ENCODE measurements around the gene TTC39C. TPM values are rescaled to one million over a fixed set of nuclear protein-coding genes. Genes with fewer than 3 reads are reported as not detected.

TTC39C gene
- total RNA-seq, 1 donor, result 42.7 TPM

DNA sequence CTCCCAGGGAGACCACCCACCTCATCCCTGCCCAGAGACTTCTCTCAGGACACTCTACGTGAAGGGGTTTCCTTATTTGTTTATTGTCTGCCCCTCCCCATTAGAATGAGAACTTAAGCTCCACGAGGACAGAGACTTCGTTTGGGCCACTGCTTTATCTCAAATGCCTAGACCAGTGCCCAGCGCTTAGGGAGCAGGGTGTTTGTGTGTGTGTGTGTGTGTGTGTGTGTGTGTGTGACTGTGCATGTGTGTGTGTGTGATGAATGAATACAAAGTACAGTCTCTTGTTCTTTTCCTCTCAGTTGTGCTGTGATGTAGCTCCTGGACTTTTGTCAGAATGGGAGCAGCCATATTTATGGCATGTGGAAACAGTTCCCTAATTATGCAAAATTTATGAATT lies 89.9 kb downstream of the TTC39C start:
- peaks cover 5% of the 10 kb centered on the region for H4K20me1 ChIP-seq (ENCODE audit: insufficient read depth, low read length)
- no peaks in the 10 kb centered on the region for H3K4me1 ChIP-seq (ENCODE audit: insufficient read depth, low read length)
- peaks cover 4% of the 10 kb centered on the region for H3K36me3 ChIP-seq (ENCODE audit: insufficient read depth, low read length)
- H3K79me2 ChIP-seq (ENCODE audit: insufficient read depth, low read length), result no peaks in the 10 kb centered on the region
- no peak for DNase-seq (ENCODE audit: insufficient read length, low spot score, missing footprints)
- H3K9me3 ChIP-seq (ENCODE audit: low read depth, low read length), result no peaks in the 10 kb centered on the region
- H3K27me3 ChIP-seq (ENCODE audit: insufficient read depth, low read length), result no peaks in the 10 kb centered on the region
- TF ChIP-seq, protein P1, sequence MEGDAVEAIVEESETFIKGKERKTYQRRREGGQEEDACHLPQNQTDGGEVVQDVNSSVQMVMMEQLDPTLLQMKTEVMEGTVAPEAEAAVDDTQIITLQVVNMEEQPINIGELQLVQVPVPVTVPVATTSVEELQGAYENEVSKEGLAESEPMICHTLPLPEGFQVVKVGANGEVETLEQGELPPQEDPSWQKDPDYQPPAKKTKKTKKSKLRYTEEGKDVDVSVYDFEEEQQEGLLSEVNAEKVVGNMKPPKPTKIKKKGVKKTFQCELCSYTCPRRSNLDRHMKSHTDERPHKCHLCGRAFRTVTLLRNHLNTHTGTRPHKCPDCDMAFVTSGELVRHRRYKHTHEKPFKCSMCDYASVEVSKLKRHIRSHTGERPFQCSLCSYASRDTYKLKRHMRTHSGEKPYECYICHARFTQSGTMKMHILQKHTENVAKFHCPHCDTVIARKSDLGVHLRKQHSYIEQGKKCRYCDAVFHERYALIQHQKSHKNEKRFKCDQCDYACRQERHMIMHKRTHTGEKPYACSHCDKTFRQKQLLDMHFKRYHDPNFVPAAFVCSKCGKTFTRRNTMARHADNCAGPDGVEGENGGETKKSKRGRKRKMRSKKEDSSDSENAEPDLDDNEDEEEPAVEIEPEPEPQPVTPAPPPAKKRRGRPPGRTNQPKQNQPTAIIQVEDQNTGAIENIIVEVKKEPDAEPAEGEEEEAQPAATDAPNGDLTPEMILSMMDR (IDR thresholded peaks at IDR 0.05; ENCODE audit: extremely low read depth, low read depth, low read length), result no peak
- H3K4me3 ChIP-seq (ENCODE audit: insufficient read depth, low read length), result no peak overlapping the region
- no peak overlapping the region for H2AFZ ChIP-seq (ENCODE audit: low read length)
- no peak overlapping the region for H3K27ac ChIP-seq (ENCODE audit: low read depth, low read length)
- H3K4me2 ChIP-seq (ENCODE audit: insufficient read depth, low read length), result no peak overlapping the region

DNA sequence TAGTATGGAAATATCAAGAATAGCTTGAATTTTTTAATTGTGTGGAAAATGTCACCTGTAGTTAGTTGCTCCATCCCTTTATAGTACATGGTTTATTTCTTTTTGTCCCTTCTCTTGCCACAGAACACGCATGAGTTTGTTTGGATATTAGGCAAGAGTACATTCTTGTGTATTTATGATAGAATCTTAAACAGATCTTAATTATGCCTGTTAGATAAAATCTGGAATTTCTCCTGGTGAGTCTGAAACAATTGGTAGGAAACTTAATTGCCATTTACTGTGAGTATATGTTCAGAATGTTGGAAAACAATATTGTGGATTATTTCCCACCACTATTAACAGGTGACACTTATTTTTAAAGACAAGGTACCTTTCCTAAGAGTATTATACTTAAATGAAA lies 94.1 kb downstream of the TTC39C start:
- H3K9me3 ChIP-seq (ENCODE audit: low read depth, low read length), result no peaks in the 10 kb centered on the region
- H3K27ac ChIP-seq (ENCODE audit: low read depth, low read length), result no peak overlapping the region
- peaks cover 6% of the 10 kb centered on the region for H3K4me1 ChIP-seq (ENCODE audit: insufficient read depth, low read length)
- TF ChIP-seq, protein P1 (IDR thresholded peaks at IDR 0.05; ENCODE audit: extremely low read depth, low read depth, low read length), result no peak
- H3K36me3 ChIP-seq (ENCODE audit: insufficient read depth, low read length), result no peaks in the 10 kb centered on the region
- H3K79me2 ChIP-seq (ENCODE audit: insufficient read depth, low read length), result no peaks in the 10 kb centered on the region
- no peak overlapping the region for H3K4me3 ChIP-seq (ENCODE audit: insufficient read depth, low read length)
- H3K27me3 ChIP-seq (ENCODE audit: insufficient read depth, low read length), result no peaks in the 10 kb centered on the region
- DNase-seq (ENCODE audit: insufficient read length, low spot score, missing footprints), result no peak
- no peak overlapping the region for H2AFZ ChIP-seq (ENCODE audit: low read length)
- no peak overlapping the region for H3K4me2 ChIP-seq (ENCODE audit: insufficient read depth, low read length)
- H4K20me1 ChIP-seq (ENCODE audit: insufficient read depth, low read length), result no peaks in the 10 kb centered on the region

DNA sequence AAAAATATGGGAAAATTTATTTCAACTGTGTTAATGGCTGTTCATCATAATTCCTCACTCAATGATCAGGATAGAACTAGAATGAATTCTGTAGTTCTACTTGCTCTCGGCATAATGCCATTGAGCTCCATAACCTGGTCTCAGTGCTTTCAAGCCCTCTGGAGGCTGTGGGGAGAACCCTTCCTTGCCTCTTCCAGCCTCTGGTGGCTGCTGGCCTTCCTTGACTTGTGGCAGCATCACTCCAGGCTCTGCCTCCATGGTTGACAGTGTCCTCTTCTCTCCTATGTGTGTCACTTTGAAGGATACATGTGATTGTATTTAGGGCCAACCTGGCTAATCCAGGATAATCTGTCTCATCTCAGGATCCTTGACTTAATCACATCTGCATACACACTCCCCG lies 97.4 kb downstream of the TTC39C start:
- Histone ChIP-seq H3K9me3 (ENCODE audit: low read depth, low read length) (no peaks in the 10 kb centered on the region), H3K27me3 (ENCODE audit: insufficient read depth, low read length) (no peaks in the 10 kb centered on the region), H3K79me2 (ENCODE audit: insufficient read depth, low read length) (no peaks in the 10 kb centered on the region), H3K36me3 (ENCODE audit: insufficient read depth, low read length) (peaks cover 2% of the 10 kb centered on the region), H2AFZ (ENCODE audit: low read length) (no peak overlapping the region), H3K27ac (ENCODE audit: low read depth, low read length) (no peak overlapping the region), H3K4me3 (ENCODE audit: insufficient read depth, low read length) (no peak overlapping the region), H3K4me1 (ENCODE audit: insufficient read depth, low read length) (peaks cover 6% of the 10 kb centered on the region), H3K4me2 (ENCODE audit: insufficient read depth, low read length) (no peak overlapping the region), H4K20me1 (ENCODE audit: insufficient read depth, low read length) (no peaks in the 10 kb centered on the region)
- DNase-seq (ENCODE audit: insufficient read length, low spot score, missing footprints), result no peak
- TF ChIP-seq, protein P1 (IDR thresholded peaks at IDR 0.05; ENCODE audit: extremely low read depth, low read depth, low read length), result no peak

DNA sequence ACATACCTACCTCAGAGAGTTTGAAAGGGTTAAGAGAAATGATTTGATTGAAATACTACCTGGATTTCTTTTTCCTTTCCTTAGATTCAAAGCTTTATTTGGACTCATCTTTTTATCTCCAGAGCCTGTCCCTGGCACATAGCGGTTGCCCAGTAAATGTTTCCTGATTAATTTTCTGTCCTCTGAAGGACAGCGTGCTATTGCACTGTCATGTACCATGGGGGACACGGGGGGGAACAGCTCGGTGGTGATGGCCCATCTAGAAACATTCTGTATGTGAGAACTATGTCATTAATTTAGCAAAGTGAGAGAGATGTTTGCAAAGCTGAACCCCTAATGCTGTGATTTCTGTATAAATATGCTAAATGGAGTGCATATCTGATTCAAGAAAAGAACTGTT lies 97.9 kb downstream of the TTC39C start:
- Histone ChIP-seq H3K4me3 (ENCODE audit: insufficient read depth, low read length) (no peak overlapping the region), H3K27ac (ENCODE audit: low read depth, low read length) (no peak overlapping the region), H3K9me3 (ENCODE audit: low read depth, low read length) (no peaks in the 10 kb centered on the region), H3K79me2 (ENCODE audit: insufficient read depth, low read length) (no peaks in the 10 kb centered on the region), H3K4me2 (ENCODE audit: insufficient read depth, low read length) (no peak overlapping the region), H4K20me1 (ENCODE audit: insufficient read depth, low read length) (no peaks in the 10 kb centered on the region), H3K4me1 (ENCODE audit: insufficient read depth, low read length) (peaks cover 6% of the 10 kb centered on the region), H3K27me3 (ENCODE audit: insufficient read depth, low read length) (no peaks in the 10 kb centered on the region), H2AFZ (ENCODE audit: low read length) (no peak overlapping the region), H3K36me3 (ENCODE audit: insufficient read depth, low read length) (peaks cover 2% of the 10 kb centered on the region)
- TF ChIP-seq, protein P1 (IDR thresholded peaks at IDR 0.05; ENCODE audit: extremely low read depth, low read depth, low read length), result no peak
- no peak for DNase-seq (ENCODE audit: insufficient read length, low spot score, missing footprints)

All from osteoblast (primary cell).